Measurements from ENCODE around the gene RAD51D.

GRCh38 chr17:35088881-35089585, 30.6 kb downstream of the RAD51D start:
- peak in 2 of 3 experiments; percentile 73 to 74 for TF ChIP-seq CTCF (optimal IDR thresholded peaks at IDR 0.05 in 1 of 3, IDR thresholded peaks at IDR 0.05 in 1 of 3, conservative IDR thresholded peaks at IDR 0.05 in 1 of 3; ENCODE audit: extremely low read depth in 1 of 3, insufficient read depth in 2 of 3, low read length in 3 of 3)
- no peak for TF ChIP-seq EZH2 (IDR thresholded peaks at IDR 0.05; ENCODE audit: low read length)

All from keratinocyte (primary cell).